B cell (primary cell): ENCODE results near the gene BNIPL.

Source experiments
- EZH2 ChIP-seq: IDR thresholded peaks from 2 replicates; pipeline ENCODE4 v1.6.1; 2012; ENCODE audit warnings: borderline replicate concordance, low read depth, mild to moderate bottlenecking, moderate library complexity, low read length; ENCODE audit not compliant: insufficient read depth, poor library complexity, severe bottlenecking
- TF ChIP-seq, protein P1 (sequence below): fragments of 200-600 bp; IDR thresholded peaks from one replicate; pipeline ENCODE4 v1.8.0; 2022; ENCODE audit warnings: antibody characterized with exemption, mild to moderate bottlenecking

DNA sequence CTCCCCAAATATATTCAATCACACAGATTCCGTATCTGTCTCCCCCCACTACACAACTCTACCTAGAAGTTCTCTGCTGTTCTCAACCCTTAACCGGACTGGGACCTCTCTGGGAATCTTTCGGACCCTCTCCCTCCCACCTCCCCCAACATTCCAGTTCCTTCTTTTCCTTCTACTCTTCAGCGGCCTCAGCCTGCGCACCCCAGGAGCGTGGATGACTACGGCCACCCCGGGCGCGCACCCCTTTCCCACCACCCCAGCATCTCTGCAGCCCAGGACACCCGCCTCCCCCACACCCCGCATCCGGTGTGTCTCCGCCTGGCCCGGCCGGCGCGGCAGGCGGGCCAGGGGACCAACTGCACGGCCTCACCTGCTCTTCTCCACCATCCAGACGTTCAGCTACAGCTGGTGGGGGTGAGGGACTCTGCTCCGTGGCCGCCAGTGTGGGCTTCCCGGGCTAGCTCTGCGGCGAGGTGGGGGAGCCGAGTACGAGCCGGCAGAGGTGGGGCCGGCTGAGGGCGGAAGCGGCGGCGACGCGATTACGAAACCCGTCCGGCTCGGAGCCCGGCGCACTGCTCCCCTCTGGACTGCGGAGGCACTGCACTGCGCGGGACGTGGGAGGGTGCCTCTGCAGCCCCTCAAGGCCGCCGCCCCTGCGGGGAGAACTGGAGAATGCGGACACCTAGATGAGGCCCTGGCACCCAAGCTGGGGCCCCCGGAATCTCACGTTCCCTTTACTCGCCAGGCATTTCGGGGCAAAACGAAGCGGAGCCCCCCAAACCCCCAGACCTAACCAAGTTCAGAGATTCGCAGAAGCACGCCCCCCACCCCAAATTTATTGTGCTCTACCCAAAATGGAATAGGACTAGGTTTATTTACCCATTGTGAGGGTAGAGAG is 23.0 kb downstream of the BNIPL start, which contains the start of gene CDC42SE1:
- TF ChIP-seq, protein P1, sequence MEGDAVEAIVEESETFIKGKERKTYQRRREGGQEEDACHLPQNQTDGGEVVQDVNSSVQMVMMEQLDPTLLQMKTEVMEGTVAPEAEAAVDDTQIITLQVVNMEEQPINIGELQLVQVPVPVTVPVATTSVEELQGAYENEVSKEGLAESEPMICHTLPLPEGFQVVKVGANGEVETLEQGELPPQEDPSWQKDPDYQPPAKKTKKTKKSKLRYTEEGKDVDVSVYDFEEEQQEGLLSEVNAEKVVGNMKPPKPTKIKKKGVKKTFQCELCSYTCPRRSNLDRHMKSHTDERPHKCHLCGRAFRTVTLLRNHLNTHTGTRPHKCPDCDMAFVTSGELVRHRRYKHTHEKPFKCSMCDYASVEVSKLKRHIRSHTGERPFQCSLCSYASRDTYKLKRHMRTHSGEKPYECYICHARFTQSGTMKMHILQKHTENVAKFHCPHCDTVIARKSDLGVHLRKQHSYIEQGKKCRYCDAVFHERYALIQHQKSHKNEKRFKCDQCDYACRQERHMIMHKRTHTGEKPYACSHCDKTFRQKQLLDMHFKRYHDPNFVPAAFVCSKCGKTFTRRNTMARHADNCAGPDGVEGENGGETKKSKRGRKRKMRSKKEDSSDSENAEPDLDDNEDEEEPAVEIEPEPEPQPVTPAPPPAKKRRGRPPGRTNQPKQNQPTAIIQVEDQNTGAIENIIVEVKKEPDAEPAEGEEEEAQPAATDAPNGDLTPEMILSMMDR = peak; percentile 85
- TF ChIP-seq EZH2 = no peak
